ENCODE measurements around the gene PCDHGA8.

The PCDHGA8 gene

GRCh38 chr5:141419074-141419880 is 26.8 kb downstream of the PCDHGA8 start:
- H3K27me3 ChIP-seq (ENCODE audit: insufficient read depth, low read length), result no peaks in the 10 kb centered on the region
- H2BK12ac ChIP-seq (ENCODE audit: low read length), result no peak overlapping the region
- H3K4me2 ChIP-seq (ENCODE audit: low read length), result no peak overlapping the region
- H4K8ac ChIP-seq (ENCODE audit: low read depth, low read length), result no peak overlapping the region
- peak overlapping the region; percentile 13 for H3K4me3 ChIP-seq (ENCODE audit: low read depth, low read length)
- H3K23ac ChIP-seq (ENCODE audit: low read length), result no peak overlapping the region
- H3K4me1 ChIP-seq (ENCODE audit: control insufficient read depth in 1 of 2, insufficient read depth in 2 of 2, low read length in 2 of 2), result peaks cover 2 to 5% of the 10 kb centered on the region in 2 experiments
- H3K18ac ChIP-seq (ENCODE audit: low read length), result peak overlapping the region; percentile 39
- H4K91ac ChIP-seq (ENCODE audit: low read depth, low read length), result no peak overlapping the region
- H3K14ac ChIP-seq (ENCODE audit: low read length), result no peak overlapping the region
- peaks cover 44% of the 10 kb centered on the region for H3K9me3 ChIP-seq (ENCODE audit: insufficient read depth, low read depth, low read length)
- H3K79me1 ChIP-seq (ENCODE audit: low read length), result peaks cover 5% of the 10 kb centered on the region
- H2AK5ac ChIP-seq (ENCODE audit: low read length), result no peak overlapping the region
- peaks cover 40% of the 10 kb centered on the region in 2 experiments for H3K36me3 ChIP-seq (ENCODE audit: control insufficient read depth in 1 of 2, insufficient read depth in 2 of 2, low read length in 2 of 2)
- H3K4ac ChIP-seq (ENCODE audit: low read depth, low read length), result no peak overlapping the region
- H3K27ac ChIP-seq (ENCODE audit: low read depth, low read length), result no peak overlapping the region
- no peaks in the 10 kb centered on the region for H3K79me2 ChIP-seq (ENCODE audit: control insufficient read depth, insufficient read depth, low read length, poor library complexity)
- H2BK5ac ChIP-seq (ENCODE audit: low read depth, low read length, poor library complexity), result no peak overlapping the region
- WGBS (ENCODE audit: extremely low coverage, insufficient coverage, insufficient read length), result no CpG with 5 or more reads among the region's 74 CpGs
- H2AFZ ChIP-seq (ENCODE audit: insufficient read depth, low read length, poor library complexity), result no peak overlapping the region
- H4K12ac ChIP-seq (ENCODE audit: low read depth, low read length), result no peak overlapping the region
- DNase-seq, result no peak
- H3K9ac ChIP-seq (ENCODE audit: low read length), result no peak overlapping the region
- no peak overlapping the region for H2BK120ac ChIP-seq (ENCODE audit: insufficient read depth, low read length, poor library complexity)

- H2BK5ac ChIP-seq (ENCODE audit: low read depth, low read length, poor library complexity), result no peak within 1 kb of the TSS
- H3K4me3 ChIP-seq (ENCODE audit: low read depth, low read length), result no peak within 1 kb of the TSS
- no peaks in the 10 kb centered on the region for H3K79me2 ChIP-seq (ENCODE audit: control insufficient read depth, insufficient read depth, low read length, poor library complexity)
- peaks cover 2 to 5% of the 10 kb centered on the region in 2 experiments for H3K4me1 ChIP-seq (ENCODE audit: control insufficient read depth in 1 of 2, insufficient read depth in 2 of 2, low read length in 2 of 2)
- no peak within 1 kb of the TSS for H2AK5ac ChIP-seq (ENCODE audit: low read length)
- H3K9me3 ChIP-seq (ENCODE audit: insufficient read depth, low read depth, low read length), result peaks cover 39% of the 10 kb centered on the region
- no peak within 1 kb of the TSS for H4K8ac ChIP-seq (ENCODE audit: low read depth, low read length)
- no peak within 1 kb of the TSS for H2BK120ac ChIP-seq (ENCODE audit: insufficient read depth, low read length, poor library complexity)
- no peak within 1 kb of the TSS for H3K9ac ChIP-seq (ENCODE audit: low read length)
- no peaks in the 10 kb centered on the region for H3K27me3 ChIP-seq (ENCODE audit: insufficient read depth, low read length)
- peak within 1 kb of the TSS; percentile 39 for H3K18ac ChIP-seq (ENCODE audit: low read length)
- no peak within 1 kb of the TSS for H3K23ac ChIP-seq (ENCODE audit: low read length)
- no CpG with 5 or more reads among the region's 42 CpGs for WGBS (ENCODE audit: extremely low coverage, insufficient coverage, insufficient read length)
- H3K36me3 ChIP-seq (ENCODE audit: control insufficient read depth in 1 of 2, insufficient read depth in 2 of 2, low read length in 2 of 2), result peaks cover 37 to 38% of the 10 kb centered on the region in 2 experiments
- no peak within 1 kb of the TSS for H2BK12ac ChIP-seq (ENCODE audit: low read length)
- no peak within 1 kb of the TSS for H3K4ac ChIP-seq (ENCODE audit: low read depth, low read length)
- no peak within 1 kb of the TSS for H4K12ac ChIP-seq (ENCODE audit: low read depth, low read length)
- peak; percentile 55 to 88 for DNase-seq
- H4K91ac ChIP-seq (ENCODE audit: low read depth, low read length), result no peak within 1 kb of the TSS
- H2AFZ ChIP-seq (ENCODE audit: insufficient read depth, low read length, poor library complexity), result peak within 1 kb of the TSS; percentile 42
- no peak within 1 kb of the TSS for H3K14ac ChIP-seq (ENCODE audit: low read length)
- H3K79me1 ChIP-seq (ENCODE audit: low read length), result peaks cover 5% of the 10 kb centered on the region
- H3K4me2 ChIP-seq (ENCODE audit: low read length), result no peak within 1 kb of the TSS
- no peak within 1 kb of the TSS for H3K27ac ChIP-seq (ENCODE audit: low read depth, low read length)
Measured at GRCh38 chr5:141420855-141421488, 28.5 kb downstream of the PCDHGA8 start, which contains the start of gene PCDHGA11. Gene PCDHGA11 (plus strand): TSS chr5:141421051. CDS start chr5:141421228, 177 bp downstream.

- DNase-seq, result no peak
- no CpG with 5 or more reads among the region's 13 CpGs for WGBS (ENCODE audit: extremely low coverage, insufficient coverage, insufficient read length)
- no peak overlapping the region for H4K91ac ChIP-seq (ENCODE audit: low read depth, low read length)
- H2BK12ac ChIP-seq (ENCODE audit: low read length), result no peak overlapping the region
- H3K4ac ChIP-seq (ENCODE audit: low read depth, low read length), result no peak overlapping the region
- no peak overlapping the region for H3K23ac ChIP-seq (ENCODE audit: low read length)
- H3K14ac ChIP-seq (ENCODE audit: low read length), result no peak overlapping the region
- peaks cover 2 to 5% of the 10 kb centered on the region in 2 experiments for H3K4me1 ChIP-seq (ENCODE audit: control insufficient read depth in 1 of 2, insufficient read depth in 2 of 2, low read length in 2 of 2)
- no peak overlapping the region for H4K8ac ChIP-seq (ENCODE audit: low read depth, low read length)
- H3K4me2 ChIP-seq (ENCODE audit: low read length), result no peak overlapping the region
- H3K18ac ChIP-seq (ENCODE audit: low read length), result no peak overlapping the region
- H2AK5ac ChIP-seq (ENCODE audit: low read length), result no peak overlapping the region
- H3K9me3 ChIP-seq (ENCODE audit: insufficient read depth, low read depth, low read length), result peaks cover 41% of the 10 kb centered on the region
- H3K4me3 ChIP-seq (ENCODE audit: low read depth, low read length), result no peak overlapping the region
- H2BK120ac ChIP-seq (ENCODE audit: insufficient read depth, low read length, poor library complexity), result no peak overlapping the region
- H3K79me2 ChIP-seq (ENCODE audit: control insufficient read depth, insufficient read depth, low read length, poor library complexity), result no peaks in the 10 kb centered on the region
- no peak overlapping the region for H4K12ac ChIP-seq (ENCODE audit: low read depth, low read length)
- H2BK5ac ChIP-seq (ENCODE audit: low read depth, low read length, poor library complexity), result no peak overlapping the region
- peaks cover 5% of the 10 kb centered on the region for H3K79me1 ChIP-seq (ENCODE audit: low read length)
- no peak overlapping the region for H3K9ac ChIP-seq (ENCODE audit: low read length)
- H2AFZ ChIP-seq (ENCODE audit: insufficient read depth, low read length, poor library complexity), result no peak overlapping the region
- H3K27ac ChIP-seq (ENCODE audit: low read depth, low read length), result no peak overlapping the region
- no peaks in the 10 kb centered on the region for H3K27me3 ChIP-seq (ENCODE audit: insufficient read depth, low read length)
- H3K36me3 ChIP-seq (ENCODE audit: control insufficient read depth in 1 of 2, insufficient read depth in 2 of 2, low read length in 2 of 2), result peaks cover 41 to 42% of the 10 kb centered on the region in 2 experiments
Measured at GRCh38 chr5:141421489-141421855, 29.0 kb downstream of the PCDHGA8 start.

GRCh38 chr5:141422742-141423291 is 30.4 kb downstream of the PCDHGA8 start:
- Histone ChIP-seq H3K27me3 (ENCODE audit: insufficient read depth, low read length) (no peaks in the 10 kb centered on the region), H3K18ac (ENCODE audit: low read length) (no peak overlapping the region), H3K79me1 (ENCODE audit: low read length) (peaks cover 1% of the 10 kb centered on the region), H2AK5ac (ENCODE audit: low read length) (no peak overlapping the region), H3K79me2 (ENCODE audit: control insufficient read depth, insufficient read depth, low read length, poor library complexity) (no peaks in the 10 kb centered on the region), H3K14ac (ENCODE audit: low read length) (no peak overlapping the region), H3K9me3 (ENCODE audit: insufficient read depth, low read depth, low read length) (peaks cover 49% of the 10 kb centered on the region), H2BK120ac (ENCODE audit: insufficient read depth, low read length, poor library complexity) (no peak overlapping the region), H2BK12ac (ENCODE audit: low read length) (no peak overlapping the region), H2AFZ (ENCODE audit: insufficient read depth, low read length, poor library complexity) (no peak overlapping the region), H4K91ac (ENCODE audit: low read depth, low read length) (no peak overlapping the region), H3K36me3 (ENCODE audit: control insufficient read depth in 1 of 2, insufficient read depth in 2 of 2, low read length in 2 of 2) (peaks cover 47 to 52% of the 10 kb centered on the region in 2 experiments), H4K12ac (ENCODE audit: low read depth, low read length) (no peak overlapping the region), H3K4me3 (ENCODE audit: low read depth, low read length) (peak overlapping the region; percentile 42), H3K4me1 (ENCODE audit: control insufficient read depth in 1 of 2, insufficient read depth in 2 of 2, low read length in 2 of 2) (peaks cover 2 to 5% of the 10 kb centered on the region in 2 experiments), H3K27ac (ENCODE audit: low read depth, low read length) (no peak overlapping the region), H3K9ac (ENCODE audit: low read length) (no peak overlapping the region), H3K4ac (ENCODE audit: low read depth, low read length) (no peak overlapping the region), H4K8ac (ENCODE audit: low read depth, low read length) (no peak overlapping the region), H2BK5ac (ENCODE audit: low read depth, low read length, poor library complexity) (no peak overlapping the region), H3K4me2 (ENCODE audit: low read length) (no peak overlapping the region), H3K23ac (ENCODE audit: low read length) (no peak overlapping the region)
- no CpG with 5 or more reads among the region's 42 CpGs for WGBS (ENCODE audit: extremely low coverage, insufficient coverage, insufficient read length)
- no peak for DNase-seq
